HepG2 (cell line): ENCODE data around the gene IQSEC1.

ENCODE experiments used
- EP300 ChIP-seq, 3 experiments: sonication (generic) in 1 of 3; formaldehyde crosslinking in 1 of 3; IDR thresholded peaks; 2 replicates each; pipeline versions ENCODE4 v1.5.1 to v1.6.1; 2011 to 2020; ENCODE audit warnings: low read depth in 2 of 3, low read length in 2 of 3, borderline replicate concordance in 1 of 3, improper control_type of control experiment in 1 of 3, mild to moderate bottlenecking in 1 of 3, missing genetic modification reagents in 1 of 3, moderate library complexity in 1 of 3
- ZNF768 ChIP-seq: sonication (generic); formaldehyde crosslinking; IDR thresholded peaks from 2 replicates; pipeline ENCODE4 v1.4.0; 2020; ENCODE audit warnings: missing genetic modification reagents
- TF ChIP-seq, protein P1 (sequence below): fragments of 450-650 bp; IDR thresholded peaks from 2 replicates; pipeline ENCODE4 v1.6.1; 2017; ENCODE audit warnings: mild to moderate bottlenecking
- TF ChIP-seq, protein P2 (sequence below): sonication (generic); formaldehyde crosslinking; IDR thresholded peaks from 2 replicates; pipeline ENCODE4 v1.5.0; 2020; ENCODE audit warnings: mild to moderate bottlenecking, missing genetic modification reagents, moderate library complexity

DNA sequence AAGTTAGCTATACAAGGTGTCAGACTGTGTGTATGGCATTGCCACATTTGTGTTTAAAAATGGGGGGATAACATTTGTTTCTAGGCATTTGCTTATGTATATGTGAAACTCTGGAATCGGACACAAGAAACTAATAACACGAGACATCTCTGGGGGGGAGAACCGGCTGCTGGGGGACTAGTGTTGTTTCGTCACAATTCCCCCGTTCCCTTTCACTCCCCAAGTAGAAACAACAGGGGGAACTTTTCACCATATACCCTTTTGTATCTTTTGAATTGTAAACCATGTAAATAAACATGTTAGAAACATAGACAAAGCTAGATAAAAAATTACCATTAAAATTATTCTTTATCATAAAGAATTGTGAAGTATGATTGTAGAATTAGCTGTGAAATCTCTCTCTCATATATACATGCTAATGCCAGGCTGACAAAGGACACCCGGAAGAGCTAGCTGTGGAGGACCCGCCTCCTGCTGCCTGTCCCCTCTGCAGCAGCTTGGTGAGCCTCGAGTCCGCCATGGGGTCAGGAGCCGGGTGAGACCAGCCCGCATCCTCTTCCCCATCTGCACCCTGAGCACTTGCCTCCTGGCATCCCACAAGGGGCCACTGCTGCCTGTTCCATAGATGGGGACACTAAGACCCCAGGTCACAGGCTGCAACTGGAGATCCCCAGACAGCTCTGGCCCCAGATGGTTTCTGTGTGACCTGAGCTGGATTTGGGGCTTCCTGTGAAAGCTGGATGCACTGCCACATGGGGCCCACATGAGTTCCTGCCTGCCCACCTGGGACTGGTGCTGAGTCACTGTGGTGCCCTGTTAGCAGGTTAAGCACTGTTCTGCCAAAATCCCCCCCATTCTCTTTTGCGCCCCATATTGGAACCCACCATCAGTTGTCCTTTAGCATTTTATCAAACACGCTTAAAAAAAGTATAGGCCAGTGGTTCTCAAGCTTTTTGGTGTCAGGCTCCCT, 91.6 kb downstream of the IQSEC1 start:
- no peak for TF ChIP-seq EP300 (IDR thresholded peaks at IDR 0.05; ENCODE audit: low read depth in 2 of 2, low read length in 2 of 2)
- no peak for TF ChIP-seq EP300 (CRISPR knock-in tag; IDR thresholded peaks at IDR 0.05; ENCODE audit: borderline replicate concordance)
- TF ChIP-seq ZNF768 (CRISPR knock-in tag) = no peak
- TF ChIP-seq, protein P1, sequence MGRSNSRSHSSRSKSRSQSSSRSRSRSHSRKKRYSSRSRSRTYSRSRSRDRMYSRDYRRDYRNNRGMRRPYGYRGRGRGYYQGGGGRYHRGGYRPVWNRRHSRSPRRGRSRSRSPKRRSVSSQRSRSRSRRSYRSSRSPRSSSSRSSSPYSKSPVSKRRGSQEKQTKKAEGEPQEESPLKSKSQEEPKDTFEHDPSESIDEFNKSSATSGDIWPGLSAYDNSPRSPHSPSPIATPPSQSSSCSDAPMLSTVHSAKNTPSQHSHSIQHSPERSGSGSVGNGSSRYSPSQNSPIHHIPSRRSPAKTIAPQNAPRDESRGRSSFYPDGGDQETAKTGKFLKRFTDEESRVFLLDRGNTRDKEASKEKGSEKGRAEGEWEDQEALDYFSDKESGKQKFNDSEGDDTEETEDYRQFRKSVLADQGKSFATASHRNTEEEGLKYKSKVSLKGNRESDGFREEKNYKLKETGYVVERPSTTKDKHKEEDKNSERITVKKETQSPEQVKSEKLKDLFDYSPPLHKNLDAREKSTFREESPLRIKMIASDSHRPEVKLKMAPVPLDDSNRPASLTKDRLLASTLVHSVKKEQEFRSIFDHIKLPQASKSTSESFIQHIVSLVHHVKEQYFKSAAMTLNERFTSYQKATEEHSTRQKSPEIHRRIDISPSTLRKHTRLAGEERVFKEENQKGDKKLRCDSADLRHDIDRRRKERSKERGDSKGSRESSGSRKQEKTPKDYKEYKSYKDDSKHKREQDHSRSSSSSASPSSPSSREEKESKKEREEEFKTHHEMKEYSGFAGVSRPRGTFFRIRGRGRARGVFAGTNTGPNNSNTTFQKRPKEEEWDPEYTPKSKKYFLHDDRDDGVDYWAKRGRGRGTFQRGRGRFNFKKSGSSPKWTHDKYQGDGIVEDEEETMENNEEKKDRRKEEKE = no peak
- TF ChIP-seq, protein P2, sequence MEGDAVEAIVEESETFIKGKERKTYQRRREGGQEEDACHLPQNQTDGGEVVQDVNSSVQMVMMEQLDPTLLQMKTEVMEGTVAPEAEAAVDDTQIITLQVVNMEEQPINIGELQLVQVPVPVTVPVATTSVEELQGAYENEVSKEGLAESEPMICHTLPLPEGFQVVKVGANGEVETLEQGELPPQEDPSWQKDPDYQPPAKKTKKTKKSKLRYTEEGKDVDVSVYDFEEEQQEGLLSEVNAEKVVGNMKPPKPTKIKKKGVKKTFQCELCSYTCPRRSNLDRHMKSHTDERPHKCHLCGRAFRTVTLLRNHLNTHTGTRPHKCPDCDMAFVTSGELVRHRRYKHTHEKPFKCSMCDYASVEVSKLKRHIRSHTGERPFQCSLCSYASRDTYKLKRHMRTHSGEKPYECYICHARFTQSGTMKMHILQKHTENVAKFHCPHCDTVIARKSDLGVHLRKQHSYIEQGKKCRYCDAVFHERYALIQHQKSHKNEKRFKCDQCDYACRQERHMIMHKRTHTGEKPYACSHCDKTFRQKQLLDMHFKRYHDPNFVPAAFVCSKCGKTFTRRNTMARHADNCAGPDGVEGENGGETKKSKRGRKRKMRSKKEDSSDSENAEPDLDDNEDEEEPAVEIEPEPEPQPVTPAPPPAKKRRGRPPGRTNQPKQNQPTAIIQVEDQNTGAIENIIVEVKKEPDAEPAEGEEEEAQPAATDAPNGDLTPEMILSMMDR (CRISPR knock-in tag) = no peak
